NCI-H510A (cell line): Measurements from ENCODE around the gene TCF3.

Source experiments
- DNase-seq: peaks from one replicate; lab custom pipeline; 2025; lab: John Stamatoyannopoulos, UW

TCF3 gene

DNA sequence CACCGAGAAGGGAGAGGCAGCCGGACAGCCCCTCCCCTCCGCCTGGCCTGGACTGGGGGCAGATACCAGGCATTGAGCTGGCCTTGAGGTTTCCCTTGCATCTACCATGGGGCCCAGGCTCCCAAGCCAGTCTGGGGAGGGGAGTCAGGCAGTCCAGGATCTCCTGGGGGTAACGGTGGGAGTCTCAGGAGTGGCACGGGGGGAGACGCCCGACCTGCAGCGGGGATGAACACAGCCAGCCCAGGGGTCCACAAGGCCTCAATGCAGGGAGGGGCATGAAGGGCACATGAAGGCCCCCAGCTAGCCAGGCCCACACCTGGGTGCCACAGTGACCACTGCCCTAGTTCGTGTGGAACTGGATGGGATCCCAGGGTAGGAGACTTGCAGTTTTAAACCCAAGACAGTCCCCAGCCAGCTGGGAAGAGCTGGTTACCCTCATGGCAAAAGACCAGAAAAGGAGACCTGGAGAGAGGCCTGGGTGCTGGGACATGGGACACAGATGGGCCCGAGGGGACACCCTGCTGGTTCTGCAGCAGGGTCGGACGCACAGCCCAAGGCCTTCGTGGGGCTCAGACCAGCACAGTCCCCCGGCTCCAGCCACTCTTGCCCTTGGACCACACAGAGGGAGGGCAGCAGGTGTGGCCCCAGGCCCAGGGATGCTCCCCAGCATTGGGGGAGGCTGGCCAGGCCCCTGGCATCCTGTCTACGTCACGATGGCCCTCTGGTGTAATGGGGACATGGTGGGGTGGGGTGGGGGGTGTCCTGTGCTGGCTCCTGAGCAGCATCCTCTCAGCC is 42.5 kb downstream of the TCF3 start:
- DNase-seq: no peak

DNA sequence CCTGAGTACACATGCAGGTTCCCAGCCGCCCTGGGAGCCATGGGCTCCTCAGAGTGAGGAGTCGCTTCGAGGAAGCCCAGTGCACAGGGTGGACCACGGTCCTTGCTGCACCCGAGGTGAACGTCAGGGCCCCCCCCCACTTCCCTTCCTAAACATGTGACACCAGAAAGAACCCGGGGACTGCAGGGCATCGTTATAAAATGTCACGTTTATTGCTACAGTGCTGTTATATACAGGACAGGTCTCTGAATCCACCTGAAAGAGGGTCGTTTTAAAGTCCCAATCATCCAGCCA is 43.4 kb downstream of the TCF3 start:
- no peak for DNase-seq

DNA sequence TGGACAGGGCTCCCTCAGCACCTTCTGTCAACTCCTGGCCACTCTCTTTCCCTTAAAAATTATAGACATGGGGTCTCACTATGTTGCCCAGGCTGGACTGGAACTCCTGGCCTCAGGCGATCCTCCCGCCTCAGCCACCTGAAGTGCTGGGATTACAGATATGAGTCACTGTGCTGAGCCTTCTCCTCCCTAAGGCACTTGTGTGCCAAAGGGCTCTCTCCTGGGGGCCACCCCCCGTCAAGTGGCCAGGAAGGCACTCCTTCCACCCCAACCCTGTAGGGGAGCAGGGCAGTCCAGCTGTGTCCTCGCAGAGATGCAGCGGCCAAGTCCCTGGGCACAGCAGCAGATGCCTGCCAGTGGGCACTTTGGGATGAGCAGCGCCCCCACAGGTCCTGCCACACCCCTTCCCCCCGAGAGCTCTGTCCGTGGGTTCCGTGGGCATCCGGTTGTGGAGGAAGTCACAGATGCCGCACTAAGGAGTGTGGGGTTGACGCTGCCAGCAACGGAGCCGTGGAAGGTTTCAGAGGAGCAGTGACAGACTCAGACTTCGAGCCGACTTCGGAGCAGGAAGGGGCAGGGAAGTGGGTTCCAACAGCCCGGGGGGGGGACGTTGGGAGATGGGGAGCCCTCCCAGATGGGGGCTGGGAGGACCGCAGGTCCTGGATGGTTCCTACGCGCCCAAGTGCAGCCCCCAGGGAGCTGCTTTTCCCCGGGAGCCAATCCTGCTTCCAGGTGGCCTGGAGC is 43.9 kb downstream of the TCF3 start:
- no peak for DNase-seq

DNA sequence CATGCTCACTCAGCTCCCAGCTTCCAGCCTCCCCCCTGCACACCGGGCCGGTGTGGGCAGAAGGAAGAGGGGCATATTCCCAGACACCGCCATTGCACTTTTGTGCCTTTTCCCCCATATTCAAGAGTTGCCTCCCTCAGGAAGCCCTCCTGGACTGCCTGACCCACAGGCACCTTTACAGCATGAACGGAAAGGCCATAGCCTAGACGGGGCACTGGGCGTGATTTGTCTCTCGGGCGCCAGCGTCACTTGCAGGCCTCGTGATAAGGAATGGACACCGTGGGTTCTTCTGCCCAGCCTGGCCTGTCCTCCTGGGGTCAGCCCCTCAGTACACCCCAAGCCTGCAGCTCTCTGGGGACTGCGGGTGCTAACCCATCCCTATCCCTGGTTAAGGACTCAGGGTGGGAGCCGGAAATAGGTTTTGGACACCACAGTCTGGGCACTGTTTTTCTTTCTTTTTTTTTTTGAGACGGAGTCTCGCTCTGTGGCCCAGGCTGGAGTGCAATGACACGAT is 46.2 kb downstream of the TCF3 start:
- no peak for DNase-seq

DNA sequence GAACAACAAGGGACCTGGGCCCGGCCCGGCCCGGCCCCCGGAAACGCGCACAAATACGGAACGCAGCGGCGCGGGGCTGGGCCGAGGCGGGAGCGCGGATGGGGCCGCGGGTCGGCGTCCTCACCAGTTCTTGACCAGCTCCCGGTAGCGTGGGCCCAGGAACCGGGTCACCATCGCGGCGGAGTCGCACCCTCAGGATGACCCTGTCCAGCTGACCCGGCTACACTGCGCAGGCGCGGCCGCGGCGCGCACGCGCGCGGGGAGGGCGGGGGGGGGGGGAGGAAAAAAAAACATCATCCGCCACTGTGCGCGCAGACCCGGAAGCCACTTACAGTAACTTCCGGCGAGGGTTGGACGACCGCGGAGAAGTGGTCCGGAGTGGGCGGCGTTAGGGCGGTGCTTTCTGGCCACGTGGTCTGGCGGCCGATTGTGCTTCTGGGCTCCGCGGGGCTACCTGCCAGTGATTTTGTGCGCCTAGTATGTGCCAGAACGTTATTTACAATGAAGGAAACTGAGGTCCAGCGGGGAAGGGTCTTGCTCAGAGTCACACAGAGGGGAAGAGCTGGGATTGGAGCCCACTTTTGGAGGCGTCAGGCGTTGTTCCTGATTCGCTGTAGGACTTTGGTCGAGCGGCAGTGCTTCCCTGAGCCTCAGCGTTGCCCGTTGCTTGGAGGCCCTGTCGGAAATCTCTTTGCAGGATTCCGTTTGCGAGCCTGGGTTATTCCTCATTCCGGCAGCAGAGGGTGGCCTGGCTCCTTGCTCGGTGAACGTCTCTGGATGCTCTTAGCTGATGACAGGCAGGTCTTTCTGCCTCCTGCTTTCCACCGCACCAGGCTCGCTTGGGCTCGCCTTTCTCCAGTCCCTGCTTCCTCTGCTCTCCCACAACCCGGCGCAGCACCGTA is 46.9 kb downstream of the TCF3 start, which contains the start of gene UQCR11:
Gene UQCR11 (minus strand): TSS at position 227 of the 902 bp plus-strand sequence. CDS start 53 bp downstream, at position 174.
- DNase-seq: peak; percentile 80

DNA sequence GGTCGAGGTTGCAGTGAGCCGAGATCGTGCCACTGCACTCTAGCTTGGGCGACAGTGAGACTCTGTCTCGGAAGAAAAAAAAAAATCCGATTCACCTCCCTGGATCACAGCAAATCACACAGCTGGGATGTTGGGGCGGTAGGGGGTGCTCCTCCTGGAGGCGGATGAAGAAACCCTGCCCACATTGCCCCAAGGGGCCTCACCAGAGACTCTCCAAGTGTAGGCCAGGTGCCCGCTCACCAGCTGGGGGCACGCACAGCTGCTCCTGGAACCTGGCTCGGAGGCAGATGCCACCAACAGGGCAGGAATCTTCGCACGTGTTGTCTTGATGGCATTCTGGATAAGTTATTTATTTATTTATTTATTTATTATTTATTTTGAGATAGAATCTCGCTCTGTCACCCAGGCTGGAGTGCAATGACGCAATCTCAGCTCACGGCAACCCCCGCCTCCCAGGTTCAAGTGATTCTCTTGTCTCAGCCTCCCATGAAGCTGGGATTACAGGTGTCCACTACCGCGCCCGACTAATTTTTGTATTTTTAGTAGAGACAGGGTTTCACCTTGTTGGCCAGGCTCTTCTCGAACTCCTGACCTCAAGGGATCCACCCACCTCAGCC is 50.2 kb downstream of the TCF3 start:
- DNase-seq: no peak

DNA sequence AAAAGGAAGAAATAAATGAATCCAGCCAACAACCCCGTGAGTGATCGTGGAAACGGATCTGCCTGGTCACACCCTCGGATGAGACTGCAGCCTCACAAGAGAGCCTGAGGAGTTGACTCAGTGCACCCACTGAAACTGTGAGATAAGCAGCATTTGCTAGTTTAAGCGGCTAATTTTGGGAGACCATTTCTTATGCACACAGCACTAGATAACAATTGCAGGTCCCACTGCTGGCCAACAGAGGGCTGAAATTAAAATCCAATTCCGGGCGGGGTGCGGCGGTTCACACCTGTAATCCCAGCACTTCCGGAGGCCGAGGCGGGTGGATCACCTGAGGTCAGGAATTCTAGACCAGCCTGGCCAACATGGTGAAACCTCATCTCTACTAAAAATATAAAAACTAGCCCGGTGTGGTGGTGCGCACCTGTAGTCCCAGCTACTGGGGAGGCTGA is 50.8 kb downstream of the TCF3 start:
- DNase-seq: no peak

DNA sequence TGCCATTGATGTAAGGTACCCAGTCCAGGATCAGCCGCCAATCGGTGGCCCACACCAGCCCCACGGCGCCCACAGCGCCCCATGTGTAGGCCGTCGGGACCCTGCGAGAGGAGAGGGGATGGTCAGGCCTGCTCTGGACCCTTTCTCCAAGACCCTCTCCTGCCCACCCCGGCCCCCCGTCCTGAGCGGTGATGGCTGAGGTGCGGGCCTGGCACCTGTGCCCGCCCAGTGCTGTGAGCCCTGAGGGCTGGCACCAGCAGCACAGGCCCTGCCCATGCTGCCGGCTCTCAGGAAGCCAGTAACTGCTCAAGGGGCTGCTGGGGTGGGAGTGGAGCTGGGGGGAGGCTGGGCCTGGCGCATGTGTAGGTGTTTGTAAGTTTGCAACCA is 53.0 kb downstream of the TCF3 start:
- DNase-seq: no peak

DNA sequence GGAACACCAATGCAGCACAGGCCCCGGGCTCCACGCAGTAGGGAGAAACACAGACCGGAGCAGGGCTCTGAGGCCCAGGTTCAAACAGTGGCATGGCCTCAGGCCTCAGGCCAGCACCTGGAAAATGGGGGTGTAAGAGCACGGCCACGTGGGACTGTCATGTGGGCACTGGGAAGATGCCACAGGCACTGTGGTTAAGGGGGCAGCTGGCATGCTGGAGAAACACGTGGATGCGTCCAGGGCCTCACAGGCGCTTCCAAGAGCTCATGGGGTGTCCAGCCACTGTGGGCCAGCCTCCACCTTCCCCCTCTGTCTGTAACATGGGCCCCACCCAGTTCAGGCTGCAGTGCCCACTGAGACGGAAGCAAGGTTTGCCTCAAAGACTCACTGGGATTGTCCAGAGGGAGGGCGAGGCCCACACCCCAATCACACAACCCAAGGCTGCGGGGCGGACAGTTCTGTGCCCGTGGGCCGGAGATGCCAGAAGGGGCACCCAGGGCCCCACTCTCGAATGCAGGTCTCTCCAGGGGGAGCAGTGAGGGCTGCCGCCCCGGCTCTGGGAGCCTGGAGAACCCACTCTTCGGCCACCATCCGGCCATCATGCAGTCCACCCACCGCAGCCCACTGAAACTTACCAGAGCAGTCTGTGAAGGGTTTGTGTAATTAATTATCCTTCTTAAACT is 53.5 kb downstream of the TCF3 start:
- DNase-seq: no peak

DNA sequence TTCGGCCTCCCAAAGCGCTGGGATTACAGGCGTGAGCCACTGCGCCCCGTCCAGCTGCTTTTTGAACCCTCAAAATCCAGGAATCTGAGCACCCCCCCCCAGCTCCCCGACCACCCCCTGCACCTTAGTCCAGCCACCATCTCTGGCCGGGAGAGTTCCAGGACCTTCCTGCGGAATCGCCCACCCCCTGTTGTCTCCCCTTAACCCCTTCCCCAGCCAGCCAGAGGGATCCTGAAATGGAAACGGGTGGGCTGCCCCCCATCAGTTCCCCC is 59.0 kb downstream of the TCF3 start:
- DNase-seq: no peak

DNA sequence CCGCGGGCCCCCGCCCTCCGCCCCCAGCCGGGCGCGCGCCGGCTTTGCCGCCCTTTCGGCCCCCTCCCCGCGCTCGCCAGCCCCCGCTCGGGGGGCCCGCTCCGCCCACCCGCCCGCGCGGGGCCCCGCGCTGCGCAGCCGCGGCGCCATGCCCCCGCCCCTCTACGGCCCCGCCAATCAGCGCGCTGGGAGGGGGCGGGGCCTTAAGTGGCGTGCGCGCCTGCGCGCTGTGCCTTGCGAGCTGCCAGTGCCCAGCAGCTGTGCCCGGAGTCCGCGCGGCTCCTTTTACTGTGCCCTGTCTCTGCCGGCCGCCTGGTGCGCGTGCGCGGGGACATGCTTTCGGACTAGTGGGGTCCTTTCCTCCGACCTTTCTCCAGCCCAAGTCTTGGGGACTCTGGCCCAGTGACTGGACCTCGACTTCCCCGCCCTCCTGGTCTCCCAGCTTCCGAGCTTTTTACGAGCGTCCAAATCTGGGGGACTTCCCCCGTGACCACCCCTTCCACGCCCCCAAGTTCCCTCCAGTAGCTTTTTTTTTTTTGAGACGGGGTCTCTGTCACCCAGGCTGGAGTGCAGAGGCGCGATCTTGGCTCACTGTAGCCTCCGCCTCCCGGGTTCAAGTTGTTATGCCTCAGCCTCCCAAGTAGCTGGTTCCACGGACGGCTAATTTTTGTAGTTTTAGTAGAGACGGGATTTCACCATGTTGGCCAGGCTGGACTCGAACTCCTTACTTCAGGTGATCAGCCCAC is 59.5 kb downstream of the TCF3 start, which contains the start of gene MBD3:
Gene MBD3 (minus strand): TSS at position 111 of the 746 bp plus-strand sequence. CDS start 234 bp downstream, outside the sequence.
- peak; percentile 73 for DNase-seq

DNA sequence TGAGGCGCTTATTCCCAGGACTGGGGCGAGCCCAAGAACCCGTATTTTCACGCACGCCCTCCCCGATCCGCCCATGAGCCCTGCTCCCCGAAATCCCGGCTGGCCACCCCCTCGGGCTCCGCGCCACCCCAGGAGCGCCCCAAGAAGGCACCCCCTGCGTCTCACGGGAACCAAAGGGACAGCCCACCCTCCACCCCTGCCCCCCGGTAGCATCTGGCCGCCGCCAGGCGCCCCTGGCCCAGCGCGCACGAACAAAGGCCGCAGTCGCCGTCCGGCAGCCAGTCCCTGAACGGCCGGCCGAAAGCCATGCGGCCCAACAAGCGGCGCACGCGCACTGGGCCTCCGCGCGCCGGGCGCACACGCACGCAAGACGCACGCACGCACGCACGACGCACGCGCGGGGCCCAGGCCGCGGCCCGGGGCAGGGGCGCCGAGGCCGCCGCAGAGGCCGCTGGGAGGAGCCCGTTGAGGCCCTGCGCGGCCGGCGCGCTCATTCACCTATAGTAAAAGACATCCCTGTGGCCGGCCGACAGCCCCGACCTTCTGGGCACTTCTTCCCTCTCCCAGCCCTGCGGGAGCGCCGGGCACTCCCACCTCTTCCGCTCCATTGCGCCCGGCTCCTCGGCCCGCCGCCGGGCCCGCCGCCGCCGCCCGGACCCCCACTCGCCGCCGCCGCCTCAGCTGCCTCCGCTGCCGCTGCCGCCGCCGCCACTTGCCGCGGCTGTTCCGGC is 60.2 kb downstream of the TCF3 start:
- peak; percentile 43 for DNase-seq

DNA sequence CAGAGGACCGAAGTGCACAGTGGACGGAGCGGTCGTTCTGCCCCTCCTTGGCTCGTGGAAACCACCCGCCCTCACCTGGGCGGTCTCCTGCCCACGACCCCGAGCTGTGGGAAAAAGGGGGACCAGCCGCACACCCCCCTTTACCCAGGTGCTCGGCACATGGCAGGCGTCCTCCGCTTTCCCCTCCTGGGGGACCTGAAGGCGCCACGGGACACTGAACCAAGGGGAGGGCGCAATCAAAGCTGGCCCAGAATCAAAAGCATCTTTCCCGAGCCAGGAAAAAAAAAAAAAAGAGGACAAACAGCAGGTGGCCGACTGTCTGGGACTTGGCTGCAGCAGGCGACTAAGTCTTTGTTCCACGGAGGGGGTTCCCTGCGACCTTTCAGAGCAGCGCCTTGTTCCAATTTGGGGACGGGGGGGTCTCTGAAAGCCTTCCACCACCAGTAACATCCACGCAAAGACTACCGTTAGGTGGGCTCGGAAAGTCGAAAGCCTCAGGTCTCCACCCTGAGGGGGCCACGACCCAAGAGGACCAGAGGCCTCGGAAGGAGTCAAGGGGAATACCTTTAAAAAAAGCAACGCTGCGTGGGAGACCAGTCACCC is 60.9 kb downstream of the TCF3 start:
- DNase-seq: no peak

DNA sequence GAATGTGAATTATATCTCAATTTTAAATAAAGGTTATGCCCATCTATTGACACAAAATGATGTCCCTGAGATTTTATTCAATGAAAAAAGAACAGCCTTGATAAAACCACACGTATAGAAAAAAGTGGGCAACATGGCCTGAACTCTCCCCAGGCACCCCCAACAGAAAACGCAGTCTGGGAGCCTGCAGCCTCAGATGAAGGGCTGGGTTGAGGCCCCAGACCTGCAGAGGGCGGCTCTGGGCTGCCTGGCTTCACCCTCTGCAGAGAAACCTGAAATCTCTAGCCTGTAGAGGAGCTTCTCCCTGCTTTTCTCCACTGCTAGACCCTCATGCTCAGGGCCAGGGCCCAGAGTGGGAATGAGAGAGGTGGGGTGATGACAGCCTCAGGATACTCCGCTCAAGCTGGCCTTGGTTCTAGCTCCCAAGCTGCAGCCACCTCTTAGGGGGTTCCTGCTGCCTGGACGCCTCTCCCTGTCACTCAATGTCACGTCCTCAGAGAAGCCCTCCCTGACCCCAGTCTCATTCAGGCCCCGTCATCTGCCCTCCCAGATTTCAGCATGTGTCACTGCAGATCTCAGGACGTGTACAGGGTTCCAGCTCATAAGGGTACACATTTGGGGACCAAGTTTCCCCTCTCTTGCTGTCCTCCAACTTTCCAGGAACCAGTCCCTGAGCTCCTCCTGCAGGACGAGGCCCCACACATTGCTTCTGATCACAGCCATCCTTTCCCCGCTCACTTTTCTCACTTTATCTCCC is 61.6 kb downstream of the TCF3 start:
- no peak for DNase-seq

DNA sequence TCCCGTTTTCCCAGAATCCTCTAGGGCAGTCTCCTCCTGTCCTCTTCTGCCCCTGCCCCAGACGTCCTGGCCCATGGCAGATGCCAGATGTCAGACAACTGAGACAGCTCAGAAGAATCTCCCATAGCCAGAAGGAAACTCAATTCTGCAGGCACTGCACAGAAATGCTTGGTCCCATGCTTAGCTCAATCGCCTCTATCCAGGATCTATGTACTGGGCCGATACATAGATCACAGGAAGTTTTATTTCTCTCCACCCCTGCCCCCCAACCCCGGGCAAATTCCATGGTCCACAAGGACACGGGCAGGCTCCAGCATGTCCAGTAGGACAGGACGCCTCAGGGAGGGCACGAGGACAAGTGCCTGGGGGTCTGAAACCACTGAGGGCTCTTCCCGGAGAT is 64.5 kb downstream of the TCF3 start:
- no peak for DNase-seq

DNA sequence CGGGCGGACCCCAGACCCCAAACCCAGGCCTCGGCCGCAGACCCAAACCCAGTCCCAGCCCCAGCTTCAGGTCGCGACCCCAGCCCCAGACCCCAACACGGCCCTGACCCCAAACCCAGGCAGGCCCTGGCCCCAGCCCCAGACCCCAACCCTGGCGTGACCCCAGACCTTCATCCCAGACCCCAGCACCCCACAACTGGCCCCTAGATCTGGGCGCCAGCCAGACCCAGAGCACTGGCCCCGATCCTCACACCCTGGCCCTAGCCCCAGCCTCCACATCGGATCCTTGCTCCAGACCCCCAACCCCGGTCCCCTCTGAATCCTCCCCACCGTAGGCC is 67.2 kb downstream of the TCF3 start:
- no peak for DNase-seq

DNA sequence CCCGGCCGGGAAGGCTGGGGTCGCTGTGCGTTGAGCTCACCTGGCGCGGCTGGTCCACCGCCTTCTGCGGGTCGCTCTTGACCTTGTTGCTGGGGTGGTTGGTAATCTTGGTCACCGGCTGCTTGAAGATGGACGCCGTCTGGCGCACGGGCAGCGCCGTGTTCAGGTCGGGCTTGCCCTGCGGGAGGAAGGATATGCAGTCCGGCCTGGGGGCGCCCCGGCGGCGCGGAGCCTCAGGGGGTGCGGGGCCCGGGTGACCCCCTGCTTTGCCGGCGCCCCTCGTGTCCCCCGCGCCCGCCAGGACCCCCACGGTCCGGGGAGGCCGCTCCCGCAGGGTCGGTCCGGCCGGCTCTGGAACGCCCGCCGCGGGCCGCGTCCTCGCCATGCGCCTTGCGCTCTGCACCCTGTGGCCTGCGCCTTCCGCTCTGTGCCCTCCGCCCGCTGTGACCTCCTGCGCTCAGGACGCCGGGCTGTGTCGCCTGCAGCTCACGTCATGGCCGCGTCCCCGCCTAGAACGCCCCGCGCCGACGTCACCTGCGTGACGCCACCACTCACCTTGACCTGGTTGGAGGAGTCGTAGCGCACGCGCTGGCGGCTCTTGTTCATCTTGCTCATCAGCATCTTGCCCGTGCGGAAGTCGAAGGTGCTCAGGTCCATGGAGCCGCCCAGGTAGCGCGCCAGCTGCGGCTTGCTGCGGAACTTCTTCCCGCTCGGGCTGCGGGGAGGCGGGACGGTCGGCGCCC is 67.7 kb downstream of the TCF3 start:
- no peak for DNase-seq

DNA sequence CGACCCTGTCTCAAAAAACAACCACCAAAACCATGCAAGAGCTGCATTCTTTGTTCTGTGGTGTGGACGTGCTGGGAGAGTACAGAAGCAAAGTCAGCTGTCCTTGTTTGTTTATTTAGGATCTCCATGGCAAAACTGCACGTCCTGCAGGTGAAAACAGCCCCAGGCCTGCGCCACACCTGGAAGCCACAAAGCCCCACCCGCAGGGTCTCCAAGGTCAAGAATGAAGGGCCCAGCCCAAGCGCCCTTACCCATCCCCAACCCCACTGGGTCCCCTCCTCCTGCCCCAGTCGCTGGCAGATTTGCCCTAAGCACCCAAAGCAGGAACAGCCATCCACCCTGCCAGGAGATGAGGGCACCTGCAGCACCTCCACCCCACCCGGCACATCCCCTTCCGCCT is 70.2 kb downstream of the TCF3 start:
- DNase-seq: no peak
